Endodermal cell (in vitro differentiated cells): ENCODE results near the gene C22orf23. TPM values are rescaled to one million over a fixed set of nuclear protein-coding genes. Genes with fewer than 3 reads are reported as not detected.

Experiments used
- DNase-seq: peaks from one replicate; pipeline ENCODE4 v3.0.0-alpha.2; 2017
- H3K27ac ChIP-seq: 2 replicates; pipeline ENCODE4 v1.5.1; 2013; ENCODE audit warnings: mild to moderate bottlenecking, low read depth, low read length, moderate library complexity
- H3K27me3 ChIP-seq: 2 replicates; pipeline ENCODE4 v1.6.1; 2013; ENCODE audit warnings: mild to moderate bottlenecking, low read length, moderate library complexity; ENCODE audit not compliant: insufficient read depth, control insufficient read depth, poor library complexity, severe bottlenecking
- H3K36me3 ChIP-seq: 2 replicates; pipeline ENCODE4 v1.7.0; 2013; ENCODE audit warnings: mild to moderate bottlenecking, low read length, moderate library complexity; ENCODE audit not compliant: control insufficient read depth, insufficient read depth
- H3K4me1 ChIP-seq: one replicate; pipeline ENCODE4 v1.7.0; 2013; ENCODE audit warnings: low read length; ENCODE audit not compliant: control insufficient read depth, insufficient read depth
- H3K4me3 ChIP-seq: 2 replicates; pipeline ENCODE4 v1.5.1; 2013; ENCODE audit warnings: mild to moderate bottlenecking, low read length, moderate library complexity
- H3K9ac ChIP-seq: 2 replicates; pipeline ENCODE4 v1.6.1; 2013; ENCODE audit warnings: mild to moderate bottlenecking, low read length, moderate library complexity; ENCODE audit not compliant: poor library complexity, severe bottlenecking; ENCODE audit errors: extremely low read depth
- H3K9me3 ChIP-seq: 2 replicates; pipeline ENCODE4 v1.6.1; 2013; ENCODE audit warnings: mild to moderate bottlenecking, low read length, moderate library complexity; ENCODE audit not compliant: control insufficient read depth
- H3K27ac Mint-ChIP-seq: 2 replicates; pipeline ENCODE4 v1.8.0; 2020; ENCODE audit warnings: mixed read lengths
- H3K27me3 Mint-ChIP-seq: 2 replicates; pipeline ENCODE4 v1.8.0; 2021; ENCODE audit warnings: mild to moderate bottlenecking, mixed read lengths; ENCODE audit not compliant: insufficient read depth
- H3K36me3 Mint-ChIP-seq: 2 replicates; pipeline ENCODE4 v1.8.0; 2020; ENCODE audit warnings: low read depth, mixed read lengths
- H3K4me1 Mint-ChIP-seq: 2 replicates; pipeline ENCODE4 v1.8.0; 2020; ENCODE audit warnings: mixed read lengths
- H3K4me3 Mint-ChIP-seq: 2 replicates; pipeline ENCODE4 v1.8.0; 2020; ENCODE audit warnings: mild to moderate bottlenecking, moderate library complexity, mixed read lengths
- H3K9me3 Mint-ChIP-seq: 2 replicates; pipeline ENCODE4 v1.8.0; 2020; ENCODE audit warnings: mild to moderate bottlenecking, mixed read lengths
- CTCF ChIP-seq: fragments of 200-600 bp; sonication (generic); conservative IDR thresholded peaks from 2 replicates; pipeline ENCODE4 v1.5.0; 2021; ENCODE audit warnings: antibody characterized with exemption, mild to moderate bottlenecking
- WGBS, 2 experiments: methylation state at CpG; one replicate each; pipeline versions ENCODE4 v1.1.5 to v1.1.7; 2013; ENCODE audit warnings: missing lambda C conversion rate in 2 of 2, mixed read lengths in 1 of 2; ENCODE audit not compliant: insufficient coverage in 1 of 2, insufficient read length in 1 of 2; 5-methylcytosine and 5-hydroxymethylcytosine counted together
- total RNA-seq, 2 donors: library from RNA; stranded (reverse); fragmentation: NEBNext Ultra II Directional in 1 of 2; extraction: Animal tissue kit (Norgen Biotek cat#: 25700) in 1 of 2; gene quantifications; 2 replicates in 1 of 2; 3 replicates in 1 of 2; pipeline ENCODE4 v1.2.1, GENCODE V29; 2021

C22orf23 gene
- total RNA-seq, 2 donors from 2014 or later = 0.29 to 0.44 TPM

- H3K36me3 ChIP-seq = no peaks in the 10 kb centered on the region
- peaks cover 10% of the 10 kb centered on the region for H3K4me1 ChIP-seq
- no peak for TF ChIP-seq CTCF
- H3K27ac ChIP-seq = no peak overlapping the region
- H3K9ac ChIP-seq = no peak overlapping the region
- Mint-ChIP-seq H3K36me3 (peaks cover 2% of the 10 kb centered on the region), H3K9me3 (no peaks in the 10 kb centered on the region), H3K4me3 (no peak overlapping the region), H3K4me1 (peaks cover 25% of the 10 kb centered on the region), H3K27ac (no peak overlapping the region), H3K27me3 (peaks cover 2% of the 10 kb centered on the region)
- H3K4me3 ChIP-seq = no peak overlapping the region
- DNase-seq = no peak
- H3K9me3 ChIP-seq = no peaks in the 10 kb centered on the region
- WGBS, 2 experiments = 93 to 94% methylated on average over 11 to 14 of the region's 14 CpGs
- no peaks in the 10 kb centered on the region for H3K27me3 ChIP-seq
These were observed 36.0 kb upstream of the C22orf23 start for GRCh38 chr22:37989146-37990045.

GRCh38 chr22:37986371-37986770 lies 33.0 kb upstream of the C22orf23 start:
- 84% methylated on average over 4 of the region's 7 CpGs; no CpG with 5 or more reads in 1 of the 2 experiments for WGBS, 2 experiments
- Mint-ChIP-seq H3K27ac (no peak overlapping the region), H3K9me3 (no peaks in the 10 kb centered on the region), H3K4me3 (no peak overlapping the region), H3K4me1 (peaks cover 26% of the 10 kb centered on the region), H3K27me3 (peaks cover 6% of the 10 kb centered on the region), H3K36me3 (peaks cover 8% of the 10 kb centered on the region)
- no peak overlapping the region for H3K4me3 ChIP-seq
- peaks cover 6% of the 10 kb centered on the region for H3K4me1 ChIP-seq
- peak; percentile 49 for DNase-seq
- H3K36me3 ChIP-seq = no peaks in the 10 kb centered on the region
- H3K27me3 ChIP-seq = no peaks in the 10 kb centered on the region
- H3K9ac ChIP-seq = no peak overlapping the region
- no peak for TF ChIP-seq CTCF
- no peaks in the 10 kb centered on the region for H3K9me3 ChIP-seq
- no peak overlapping the region for H3K27ac ChIP-seq

- H3K36me3 ChIP-seq = no peaks in the 10 kb centered on the region
- no peak overlapping the region for H3K9ac ChIP-seq
- H3K36me3 Mint-ChIP-seq = peaks cover 9% of the 10 kb centered on the region
- peaks cover 6% of the 10 kb centered on the region for H3K27me3 Mint-ChIP-seq
- H3K4me3 Mint-ChIP-seq = peak overlapping the region; percentile 70
- no peaks in the 10 kb centered on the region for H3K27me3 ChIP-seq
- H3K4me3 ChIP-seq = no peak overlapping the region
- TF ChIP-seq CTCF = no peak
- peaks cover 28% of the 10 kb centered on the region for H3K4me1 Mint-ChIP-seq
- no peaks in the 10 kb centered on the region for H3K9me3 Mint-ChIP-seq
- no peak overlapping the region for H3K27ac Mint-ChIP-seq
- WGBS, 2 experiments = 95 to 98% methylated on average over 14 to 25 of the region's 27 CpGs
- H3K4me1 ChIP-seq = peaks cover 6% of the 10 kb centered on the region
- H3K27ac ChIP-seq = no peak overlapping the region
- no peak for DNase-seq
- H3K9me3 ChIP-seq = no peaks in the 10 kb centered on the region
These were observed 32.4 kb upstream of the C22orf23 start for GRCh38 chr22:37985751-37986281.
